HepG2 (cell line): ENCODE data around the gene EFS. TPM values are rescaled to one million over a fixed set of nuclear protein-coding genes. Genes with fewer than 3 reads are reported as not detected.
A peak's percentile ranks its signal among the peaks of the same experiment; 100 is the strongest.

Source experiments
- CCAR2 ChIP-seq: fragments of 200-400 bp; formaldehyde crosslinking; optimal IDR thresholded peaks from 2 replicates; pipeline ENCODE3; 2018; ENCODE audit warnings: low read depth, mild to moderate bottlenecking, low read length, moderate library complexity
- HMGXB3 ChIP-seq: sonication (generic); formaldehyde crosslinking; IDR thresholded peaks from 2 replicates; pipeline ENCODE4 v1.4.0; 2020; ENCODE audit warnings: missing genetic modification reagents, borderline replicate concordance
- HNRNPUL1 ChIP-seq: fragments of 200-400 bp; formaldehyde crosslinking; IDR thresholded peaks from 2 replicates; pipeline ENCODE4 v1.6.1; 2017; ENCODE audit warnings: low read depth, mild to moderate bottlenecking, low read length, moderate library complexity
- HOXA7 ChIP-seq: sonication (generic); formaldehyde crosslinking; IDR thresholded peaks from 2 replicates; pipeline ENCODE4 v1.8.1; 2022; ENCODE audit warnings: mild to moderate bottlenecking, missing genetic modification reagents, moderate library complexity
- NFIB ChIP-seq: sonication (generic); formaldehyde crosslinking; IDR thresholded peaks from 2 replicates; pipeline ENCODE4 v1.9.0; 2021; ENCODE audit warnings: missing genetic modification reagents, mild to moderate bottlenecking, borderline replicate concordance
- SP140L ChIP-seq: sonication (generic); formaldehyde crosslinking; IDR thresholded peaks from 2 replicates; pipeline ENCODE4 v1.4.0; 2020; ENCODE audit warnings: missing genetic modification reagents, borderline replicate concordance
- TERF1 ChIP-seq: sonication (generic); formaldehyde crosslinking; IDR thresholded peaks from 2 replicates; pipeline ENCODE4 v1.8.0; 2022; ENCODE audit warnings: mild to moderate bottlenecking, missing genetic modification reagents, moderate library complexity
- TRAFD1 ChIP-seq: sonication (generic); formaldehyde crosslinking; IDR thresholded peaks from 2 replicates; pipeline ENCODE4 v1.5.1; 2020; ENCODE audit warnings: missing genetic modification reagents, mild to moderate bottlenecking, borderline replicate concordance
- TRIM22 ChIP-seq: fragments of 450-650 bp; IDR thresholded peaks from 2 replicates; pipeline ENCODE4 v1.6.1; 2017
- ZKSCAN5 ChIP-seq: sonication (generic); formaldehyde crosslinking; IDR thresholded peaks from 2 replicates; pipeline ENCODE4 v1.5.1; 2020; ENCODE audit warnings: mild to moderate bottlenecking, missing genetic modification reagents
- ZNF276 ChIP-seq: sonication (generic); formaldehyde crosslinking; IDR thresholded peaks from 2 replicates; pipeline ENCODE4 v1.4.0; 2020; ENCODE audit warnings: mild to moderate bottlenecking, low read depth, missing genetic modification reagents
- ZNF33B ChIP-seq: sonication (generic); formaldehyde crosslinking; IDR thresholded peaks from 2 replicates; pipeline ENCODE4 v1.5.1; 2020; ENCODE audit warnings: mild to moderate bottlenecking, missing genetic modification reagents
- ZNF678 ChIP-seq: sonication (generic); formaldehyde crosslinking; IDR thresholded peaks from 2 replicates; pipeline ENCODE4 v1.4.0; 2020; ENCODE audit warnings: mild to moderate bottlenecking, missing genetic modification reagents
- polyA plus RNA-seq, 8 experiments: library from polyadenylated mRNA; depleted of rRNA in 3 of 8; stranded (reverse) in 7 of 8; unstranded in 1 of 8; fragments of >200 nt; fragmentation: Illumina TruSeq in 4 of 8; extraction: Trizol in 4 of 8; gene quantifications; 2 replicates each; pipeline versions ENCODE4 v1.2.1 to v1.2.3, GENCODE V29; 2011 to 2016; ENCODE audit warnings: low read depth in 4 of 8, missing spikeins in 1 of 8, mixed read lengths in 1 of 8; ENCODE audit not compliant: insufficient read depth in 1 of 8
- total RNA-seq, 5 experiments: library from RNA; depleted of rRNA; stranded (reverse); fragments of >200 nt; fragmentation: Illumina TruSeq; extraction: Trizol; gene quantifications; 2 replicates each; pipeline ENCODE4 v1.2.3, GENCODE V29; 2016; ENCODE audit warnings: low read depth in 1 of 5
- TF ChIP-seq, protein P1 (sequence below): sonication (generic); formaldehyde crosslinking; IDR thresholded peaks from 2 replicates; pipeline ENCODE4 v1.4.0; 2020; ENCODE audit warnings: missing genetic modification reagents

EFS gene
- total and polyA plus RNA-seq, 2 of the 13 experiments (the other 11 are each of a cell fraction or from before 2014, with no cell fraction given) = not detected

- peak; percentile 98 for TF ChIP-seq HMGXB3 (CRISPR knock-in tag)
- peak; percentile 76; the same call in 1 of the 2 replicates for TF ChIP-seq ZNF678 (CRISPR knock-in tag)
- TF ChIP-seq ZNF276 = peak; percentile 91
- TF ChIP-seq CCAR2 = peak; percentile 91
- TF ChIP-seq NFIB (CRISPR knock-in tag) = no peak
- no peak for TF ChIP-seq TERF1 (CRISPR knock-in tag)
- TF ChIP-seq SP140L = no peak; the same call in 1 of the 2 replicates
- TF ChIP-seq HOXA7 = no peak
- TF ChIP-seq ZKSCAN5 (CRISPR knock-in tag) = peak; percentile 79
- TF ChIP-seq HNRNPUL1 = no peak
- TF ChIP-seq TRIM22 = no peak
- TF ChIP-seq, protein P1, sequence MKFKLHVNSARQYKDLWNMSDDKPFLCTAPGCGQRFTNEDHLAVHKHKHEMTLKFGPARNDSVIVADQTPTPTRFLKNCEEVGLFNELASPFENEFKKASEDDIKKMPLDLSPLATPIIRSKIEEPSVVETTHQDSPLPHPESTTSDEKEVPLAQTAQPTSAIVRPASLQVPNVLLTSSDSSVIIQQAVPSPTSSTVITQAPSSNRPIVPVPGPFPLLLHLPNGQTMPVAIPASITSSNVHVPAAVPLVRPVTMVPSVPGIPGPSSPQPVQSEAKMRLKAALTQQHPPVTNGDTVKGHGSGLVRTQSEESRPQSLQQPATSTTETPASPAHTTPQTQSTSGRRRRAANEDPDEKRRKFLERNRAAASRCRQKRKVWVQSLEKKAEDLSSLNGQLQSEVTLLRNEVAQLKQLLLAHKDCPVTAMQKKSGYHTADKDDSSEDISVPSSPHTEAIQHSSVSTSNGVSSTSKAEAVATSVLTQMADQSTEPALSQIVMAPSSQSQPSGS (CRISPR knock-in tag) = peak; percentile 98
- TF ChIP-seq TRAFD1 = no peak; the same call in 1 of the 2 replicates
- peak; percentile 65; the same call in 1 of the 2 replicates for TF ChIP-seq ZNF33B
Observed at GRCh38 chr14:23320584-23321571, 44.1 kb downstream of the EFS start, which contains the start of gene PABPN1 (continued).
